CD4-positive, CD25-positive, alpha-beta regulatory T cell (primary cell): ENCODE measurements around the gene RRP9. TPM values are rescaled to one million over a fixed set of nuclear protein-coding genes. Genes with fewer than 3 reads are reported as not detected.

ENCODE experiments used
- ATAC-seq, 2 donors: fragments of 150-1000 bp; cut with Tn5 transposase; one replicate each; pipeline ENCODE4 v1.10.0; 2021; ENCODE audit warnings: low read depth in 2 of 2, moderate number of reproducible peaks in 2 of 2, moderate library complexity in 1 of 2
- DNase-seq, 3 donors: peaks; one replicate each; pipeline versions ENCODE4 v3.0.0 to v3.0.0-alpha.2; 2012 to 2022; ENCODE audit warnings: mixed read lengths in 1 of 3
- H3K27ac ChIP-seq: one replicate; pipeline ENCODE4 v1.7.0; 2013; ENCODE audit warnings: mild to moderate bottlenecking, low read length; ENCODE audit not compliant: insufficient read depth, poor library complexity, severe bottlenecking
- H3K27me3 ChIP-seq: one replicate; pipeline ENCODE4 v1.7.0; 2013; ENCODE audit warnings: low read length; ENCODE audit not compliant: control insufficient read depth, insufficient read depth
- H3K36me3 ChIP-seq: one replicate; pipeline ENCODE4 v1.7.0; 2013; ENCODE audit warnings: mild to moderate bottlenecking, low read length, moderate library complexity; ENCODE audit not compliant: control insufficient read depth, insufficient read depth
- H3K4me1 ChIP-seq: 2 replicates; pipeline ENCODE4 v1.7.0; 2013; ENCODE audit warnings: mild to moderate bottlenecking, low read length; ENCODE audit not compliant: insufficient read depth, control insufficient read depth, poor library complexity, severe bottlenecking
- H3K4me3 ChIP-seq: one replicate; pipeline ENCODE4 v1.7.0; 2013; ENCODE audit warnings: low read depth, mild to moderate bottlenecking, low read length, moderate library complexity
- H3K9me3 ChIP-seq, 2 experiments: 1 replicate in 1 of 2; 2 replicates in 1 of 2; pipeline ENCODE4 v1.7.0; 2013; ENCODE audit warnings: low read length in 2 of 2, mild to moderate bottlenecking in 1 of 2, moderate library complexity in 1 of 2; ENCODE audit not compliant: control insufficient read depth in 2 of 2
- H3K27ac Mint-ChIP-seq, 3 donors: one replicate each; pipeline ENCODE4 v1.8.0; 2020 to 2022; ENCODE audit warnings: mild to moderate bottlenecking in 3 of 3, mixed read lengths in 3 of 3, moderate library complexity in 2 of 3
- H3K27me3 Mint-ChIP-seq: one replicate; pipeline ENCODE4 v1.8.0; 2022; ENCODE audit warnings: mild to moderate bottlenecking, mixed read lengths
- H3K36me3 Mint-ChIP-seq: one replicate; pipeline ENCODE4 v1.8.0; 2020; ENCODE audit warnings: mixed read lengths
- H3K4me1 Mint-ChIP-seq, 4 donors: one replicate each; pipeline ENCODE4 v1.8.0; 2020 to 2022; ENCODE audit warnings: mixed read lengths in 4 of 4, mild to moderate bottlenecking in 1 of 4
- H3K4me3 Mint-ChIP-seq, 4 donors: one replicate each; pipeline ENCODE4 v1.8.0; 2020 to 2022; ENCODE audit warnings: mild to moderate bottlenecking in 4 of 4, mixed read lengths in 4 of 4, moderate library complexity in 3 of 4
- H3K9me3 Mint-ChIP-seq, 7 donors: one replicate each; pipeline ENCODE4 v1.8.0; 2020 to 2022; ENCODE audit warnings: mixed read lengths in 7 of 7, mild to moderate bottlenecking in 3 of 7, moderate library complexity in 2 of 7
- polyA plus RNA-seq, 4 donors: library from polyadenylated mRNA; unstranded; fragments of 300-500 nt; fragmentation: Illumina TruSeq; gene quantifications; one replicate each; pipeline ENCODE4 v1.2.3, GENCODE V29; 2021
- total RNA-seq: library from RNA; stranded (reverse); gene quantifications from one replicate; pipeline ENCODE4 v1.2.3, GENCODE V29; 2022

The RRP9 gene
- total and polyA plus RNA-seq, 5 donors from 2014 or later = 11.2 to 25.4 (median 22.2) TPM

DNA sequence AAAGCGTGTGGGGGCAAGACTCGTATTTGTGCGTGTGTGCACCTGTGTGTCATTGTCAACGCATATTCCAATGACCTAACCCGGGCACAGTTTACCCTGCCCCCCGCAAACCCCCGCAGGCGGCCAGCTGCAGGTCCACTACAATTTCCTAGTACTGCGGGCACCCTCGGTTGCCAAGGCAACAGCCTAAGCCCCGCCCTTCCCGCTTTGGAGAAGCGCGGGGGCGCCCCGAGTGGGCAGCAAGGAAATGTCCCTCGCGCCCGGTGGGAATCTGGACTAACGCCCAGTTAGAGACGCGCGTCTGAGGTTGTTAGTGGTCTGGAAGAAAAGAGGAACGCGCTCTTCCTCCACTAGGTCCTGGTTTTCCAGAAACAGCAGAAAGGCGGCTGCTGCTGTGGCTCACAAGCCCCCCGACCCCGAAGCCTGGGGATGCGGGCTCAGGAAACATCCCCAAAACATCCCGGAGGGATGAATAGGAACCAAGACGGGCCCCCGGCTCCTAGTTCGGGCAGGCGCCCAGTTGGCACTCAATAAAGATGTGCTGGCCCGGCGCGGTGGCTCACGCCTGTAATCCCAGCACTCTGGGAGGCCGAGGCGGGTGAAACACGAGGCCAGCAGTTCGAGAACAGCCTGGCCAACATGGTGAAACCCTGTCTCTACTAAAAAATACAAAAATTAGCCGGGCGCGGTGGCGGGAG lies 34.3 kb upstream of the RRP9 start:
- ATAC-seq (no peak), DNase-seq (peak in 1 of 3 donors; percentile 41)
- no peaks in the 10 kb centered on the region for H3K9me3 ChIP-seq
- peak overlapping the region; percentile 84 for H3K4me3 ChIP-seq
- Mint-ChIP-seq H3K27me3 (peaks cover 6% of the 10 kb centered on the region), H3K27ac (peak overlapping the region; percentile 88 to 95 (median 92)), H3K36me3 (no peaks in the 10 kb centered on the region), H3K4me3 (peak overlapping the region; percentile 59 to 97 (median 90)), H3K9me3 (no peaks in the 10 kb centered on the region), H3K4me1 (peaks cover 14 to 48% (median 26%) of the 10 kb centered on the region in 4 donors)
- peaks cover 42% of the 10 kb centered on the region for H3K4me1 ChIP-seq
- H3K36me3 ChIP-seq = no peaks in the 10 kb centered on the region
- H3K27me3 ChIP-seq = no peaks in the 10 kb centered on the region
- peak overlapping the region; percentile 75 for H3K27ac ChIP-seq

DNA sequence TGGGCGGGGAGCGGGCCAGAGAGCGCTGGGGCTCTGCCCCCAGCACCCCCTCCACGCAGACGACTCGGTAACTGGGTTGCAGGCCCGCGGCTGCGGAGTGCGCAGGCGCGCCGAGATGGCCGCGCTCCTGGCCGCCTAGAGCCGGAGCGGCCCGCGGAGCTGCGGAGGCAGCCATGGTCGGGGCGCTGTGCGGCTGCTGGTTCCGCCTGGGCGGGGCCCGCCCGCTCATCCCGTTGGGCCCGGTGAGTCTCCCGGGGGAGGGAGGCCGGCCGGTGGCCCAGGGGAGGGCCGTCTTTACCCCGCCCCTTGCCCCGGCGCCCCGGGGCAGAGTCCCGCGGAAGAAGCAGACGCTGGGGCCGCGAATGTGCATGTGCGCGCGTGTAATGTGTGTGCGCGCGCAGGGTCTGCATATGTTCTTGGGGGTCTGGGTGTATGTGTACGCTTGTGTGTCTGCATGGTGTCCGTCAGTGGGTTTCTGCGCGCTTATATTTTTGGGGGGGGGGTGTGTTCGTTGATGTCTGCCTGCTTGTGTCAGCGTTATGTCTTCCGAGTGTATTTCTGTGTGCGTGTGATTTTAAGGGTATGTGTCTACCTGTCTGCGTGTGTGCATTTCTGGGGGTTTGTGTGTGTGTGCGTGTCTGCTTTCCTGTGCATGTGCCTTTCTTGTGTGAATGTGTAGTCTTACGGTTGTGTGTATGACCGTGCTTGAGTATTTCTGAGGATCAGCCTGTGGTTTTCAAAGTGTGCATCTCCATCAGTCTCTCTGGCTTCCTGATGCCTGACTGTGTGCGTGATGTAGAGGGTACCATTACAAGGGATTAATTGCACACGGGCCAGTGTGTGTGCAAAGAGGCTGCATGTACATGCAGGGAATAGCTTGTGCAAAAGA lies 33.5 kb upstream of the RRP9 start, which contains the start of gene ABHD14A:
Gene ABHD14A (plus strand): TSS at position 102 of the 889 bp plus-strand sequence. CDS start 72 bp downstream, at position 174.
- H3K27me3 ChIP-seq = no peaks in the 10 kb centered on the region
- DNase-seq (peak; percentile 76 to 78 (median 78)), ATAC-seq (peak; percentile 69 to 72)
- no peaks in the 10 kb centered on the region for H3K9me3 ChIP-seq
- H3K27ac ChIP-seq = peak within 1 kb of the TSS; percentile 75
- peaks cover 41% of the 10 kb centered on the region for H3K4me1 ChIP-seq
- Mint-ChIP-seq H3K36me3 (no peaks in the 10 kb centered on the region), H3K27me3 (peaks cover 6% of the 10 kb centered on the region), H3K4me1 (peaks cover 12 to 51% (median 28%) of the 10 kb centered on the region in 4 donors), H3K27ac (peak within 1 kb of the TSS; percentile 88 to 97 (median 96)), H3K4me3 (peak within 1 kb of the TSS; percentile 95 to 98 (median 97)), H3K9me3 (no peaks in the 10 kb centered on the region)
- H3K4me3 ChIP-seq = peak within 1 kb of the TSS; percentile 84
- H3K36me3 ChIP-seq = no peaks in the 10 kb centered on the region

DNA sequence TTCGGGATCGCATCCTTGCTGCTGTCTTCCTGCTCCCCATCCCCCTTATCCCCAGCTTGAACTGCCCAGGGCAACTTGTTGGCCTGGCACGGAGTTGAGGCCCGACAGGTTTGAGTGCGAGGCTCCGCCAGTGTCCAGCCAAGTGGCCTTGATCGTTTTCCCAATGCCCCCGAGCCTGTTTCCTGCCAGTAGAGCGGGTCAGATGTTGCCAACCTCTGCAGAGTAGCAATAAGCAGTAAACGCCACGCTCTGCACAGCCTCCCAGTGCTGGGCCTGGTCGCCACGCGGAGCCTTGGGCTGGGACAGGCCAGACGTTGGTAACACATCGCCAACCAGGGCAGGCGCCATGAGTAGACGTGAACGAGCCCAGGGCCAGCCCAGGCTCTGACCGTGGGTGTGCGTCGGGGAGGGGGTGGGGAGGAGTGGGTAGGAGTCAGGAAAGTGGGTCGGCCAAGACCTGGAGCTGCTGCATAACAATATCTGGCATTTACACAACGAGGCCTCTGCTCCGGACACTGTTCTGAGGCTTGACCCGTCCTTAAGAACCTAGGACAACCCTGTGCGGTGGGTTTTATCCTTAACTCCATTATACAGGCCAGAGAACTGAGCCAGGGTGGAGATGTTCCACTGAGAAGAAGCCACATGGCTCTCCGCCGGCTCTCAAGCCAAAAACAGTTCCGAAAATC lies 32.7 kb upstream of the RRP9 start:
- DNase-seq (no peak), ATAC-seq (no peak)
- no peaks in the 10 kb centered on the region for H3K27me3 ChIP-seq
- H3K27ac ChIP-seq = peak overlapping the region; percentile 75
- peaks cover 41% of the 10 kb centered on the region for H3K4me1 ChIP-seq
- Mint-ChIP-seq H3K4me1 (peaks cover 12 to 54% (median 28%) of the 10 kb centered on the region in 4 donors), H3K9me3 (no peaks in the 10 kb centered on the region), H3K4me3 (peak overlapping the region; percentile 95 to 98 (median 97)), H3K27me3 (peaks cover 6% of the 10 kb centered on the region), H3K27ac (peak overlapping the region; percentile 88 to 97 (median 96)), H3K36me3 (no peaks in the 10 kb centered on the region)
- no peaks in the 10 kb centered on the region for H3K36me3 ChIP-seq
- no peaks in the 10 kb centered on the region for H3K9me3 ChIP-seq
- peak overlapping the region; percentile 82 for H3K4me3 ChIP-seq

DNA sequence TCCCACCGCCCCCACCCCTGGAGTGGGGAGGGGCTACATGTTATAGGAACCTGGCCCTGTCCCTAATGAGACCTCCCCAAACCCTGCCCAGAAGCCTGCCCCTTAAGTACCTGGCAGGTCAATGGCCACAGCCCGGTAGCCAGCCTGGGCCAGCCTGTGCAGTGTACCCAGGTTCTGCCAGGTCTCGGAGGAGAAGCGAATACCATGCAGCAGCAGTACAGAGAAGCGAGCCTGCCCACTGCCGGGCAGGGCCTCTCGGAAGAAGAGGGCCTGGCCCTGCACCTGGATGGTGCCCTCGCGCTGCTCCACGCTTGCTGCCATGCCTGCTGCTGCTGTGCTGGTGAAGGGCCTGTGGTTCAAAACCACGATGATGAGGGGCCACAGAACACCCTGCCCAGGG lies 29.6 kb upstream of the RRP9 start:
- DNase-seq = no peak
- Histone ChIP-seq H3K4me1 (peaks cover 42% of the 10 kb centered on the region), H3K9me3 (no peaks in the 10 kb centered on the region), H3K27me3 (no peaks in the 10 kb centered on the region), H3K4me3 (no peak overlapping the region), H3K36me3 (no peaks in the 10 kb centered on the region), H3K27ac (no peak overlapping the region)
- peak overlapping the region in 2 of 3 donors; percentile 11 to 74 for H3K27ac Mint-ChIP-seq
- peaks cover 7 to 54% (median 20%) of the 10 kb centered on the region in 4 donors for H3K4me1 Mint-ChIP-seq
- no peaks in the 10 kb centered on the region for H3K36me3 Mint-ChIP-seq
- peaks cover 6% of the 10 kb centered on the region for H3K27me3 Mint-ChIP-seq
- H3K9me3 Mint-ChIP-seq = no peaks in the 10 kb centered on the region
- no peak for ATAC-seq
- peak overlapping the region; percentile 38 to 97 (median 76) for H3K4me3 Mint-ChIP-seq

DNA sequence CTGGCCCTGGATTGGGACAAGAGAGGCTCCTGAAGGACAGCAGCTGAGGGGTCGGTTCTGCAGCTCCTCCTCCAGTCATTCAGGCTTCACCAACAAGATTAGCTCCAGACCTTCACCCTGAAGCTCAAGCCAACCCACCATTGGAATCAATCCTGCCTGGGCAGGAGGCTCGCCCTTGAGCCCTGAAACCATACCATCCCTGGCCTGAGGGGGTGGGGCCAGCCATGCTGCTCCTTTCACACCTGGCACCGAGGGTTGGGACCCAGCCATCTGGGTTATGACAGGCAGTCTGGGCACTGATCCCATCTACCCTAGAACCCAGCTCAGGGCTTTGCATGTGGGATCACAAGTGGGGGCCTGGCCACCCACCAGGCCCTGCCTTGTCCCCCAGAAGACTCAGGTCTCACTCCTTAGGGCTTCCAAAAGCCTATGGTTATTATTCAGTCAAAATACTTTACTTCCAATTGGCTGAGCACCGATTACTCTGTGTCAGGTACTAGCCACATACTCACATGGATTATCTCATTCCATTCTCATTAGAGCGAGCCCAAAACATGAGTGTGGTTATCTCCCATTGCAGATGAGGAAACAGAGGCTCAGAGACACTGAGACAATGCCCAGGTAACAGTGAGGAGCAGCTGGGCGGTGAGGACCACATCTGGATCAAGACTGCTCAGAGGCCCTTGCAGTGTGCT lies 29.0 kb upstream of the RRP9 start:
- peaks cover 6% of the 10 kb centered on the region for H3K27me3 Mint-ChIP-seq
- H3K36me3 Mint-ChIP-seq = no peaks in the 10 kb centered on the region
- H3K4me3 ChIP-seq = no peak overlapping the region
- H3K4me1 ChIP-seq = peaks cover 43% of the 10 kb centered on the region
- no peaks in the 10 kb centered on the region for H3K36me3 ChIP-seq
- H3K4me1 Mint-ChIP-seq = peaks cover 7 to 54% (median 20%) of the 10 kb centered on the region in 4 donors
- H3K9me3 ChIP-seq = no peaks in the 10 kb centered on the region
- H3K27ac Mint-ChIP-seq = peak overlapping the region in 1 of 3 donors; percentile 74
- no peak overlapping the region for H3K27ac ChIP-seq
- ATAC-seq (no peak), DNase-seq (no peak)
- H3K4me3 Mint-ChIP-seq = peak overlapping the region in 2 of 4 donors; percentile 84 to 97
- H3K9me3 Mint-ChIP-seq = no peaks in the 10 kb centered on the region
- no peaks in the 10 kb centered on the region for H3K27me3 ChIP-seq

DNA sequence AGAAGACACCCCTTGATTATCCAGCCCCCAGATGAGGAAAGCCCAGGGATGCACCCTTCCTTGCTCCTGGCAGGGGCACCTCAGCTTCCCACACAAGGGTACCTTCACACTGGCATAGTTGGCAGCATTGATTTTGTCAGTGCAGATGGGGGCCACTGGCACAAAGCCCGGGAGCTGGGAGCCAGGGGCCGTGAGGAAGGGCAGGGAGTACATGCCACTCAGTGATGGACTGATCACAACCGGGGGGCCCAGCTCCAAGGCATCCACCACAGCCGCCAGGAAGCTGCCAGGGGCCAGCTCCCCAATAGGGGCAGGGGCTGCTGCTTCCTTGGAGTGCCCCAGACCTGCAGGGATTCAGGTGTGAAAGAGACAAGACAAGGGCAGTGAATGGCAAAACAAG lies 28.1 kb upstream of the RRP9 start:
- ATAC-seq (no peak), DNase-seq (no peak)
- Mint-ChIP-seq H3K4me3 (peak overlapping the region in 2 of 4 donors; percentile 54 to 97), H3K27me3 (peaks cover 6% of the 10 kb centered on the region), H3K27ac (no peak overlapping the region), H3K9me3 (no peaks in the 10 kb centered on the region), H3K36me3 (no peaks in the 10 kb centered on the region), H3K4me1 (peaks cover 4 to 57% (median 24%) of the 10 kb centered on the region in 4 donors)
- Histone ChIP-seq H3K27me3 (no peaks in the 10 kb centered on the region), H3K27ac (no peak overlapping the region), H3K4me3 (no peak overlapping the region), H3K36me3 (no peaks in the 10 kb centered on the region), H3K4me1 (peaks cover 40% of the 10 kb centered on the region), H3K9me3 (no peaks in the 10 kb centered on the region)
